CD14-positive monocyte (primary cell): ENCODE measurements around the gene ELF5. TPM values are rescaled to one million over a fixed set of nuclear protein-coding genes. Genes with fewer than 3 reads are reported as not detected.

ENCODE experiments used
- DNase-seq, 3 donors: peaks; one replicate each; pipeline ENCODE4 v3.0.0-alpha.2; 2011 to 2022
- H2AFZ ChIP-seq: 2 replicates; pipeline ENCODE4 v1.6.0; 2012; ENCODE audit warnings: mild to moderate bottlenecking, low read depth, low read length, inconsistent platforms; ENCODE audit not compliant: insufficient read depth, poor library complexity, severe bottlenecking
- H3K27ac ChIP-seq, 2 donors: 1 replicate in 1 of 2; 2 replicates in 1 of 2; pipeline ENCODE4 v1.5.1; 2012 to 2013; ENCODE audit warnings: low read length in 2 of 2, control low read depth in 1 of 2, inconsistent platforms in 1 of 2, low read depth in 1 of 2, mild to moderate bottlenecking in 1 of 2
- H3K27me3 ChIP-seq, 2 donors: one replicate each; pipeline versions ENCODE4 v1.6.0 to v1.6.1; 2011 to 2013; ENCODE audit warnings: low read length in 2 of 2; ENCODE audit not compliant: control insufficient read depth in 2 of 2, insufficient read depth in 2 of 2
- H3K36me3 ChIP-seq, 2 donors: replicated peaks in 1 of 2; 1 replicate in 1 of 2; 2 replicates in 1 of 2; pipeline versions ENCODE4 v1.5.1 to v1.6.1; 2012 to 2013; ENCODE audit warnings: low read length in 2 of 2, control low read depth in 1 of 2, inconsistent platforms in 1 of 2, mild to moderate bottlenecking in 1 of 2; ENCODE audit not compliant: insufficient read depth in 2 of 2, control insufficient read depth in 1 of 2
- H3K4me1 ChIP-seq, 2 donors: 1 replicate in 1 of 2; 2 replicates in 1 of 2; pipeline versions ENCODE4 v1.5.1 to v1.6.1; 2012 to 2013; ENCODE audit warnings: low read length in 2 of 2, control low read depth in 1 of 2, inconsistent platforms in 1 of 2, mild to moderate bottlenecking in 1 of 2, moderate library complexity in 1 of 2; ENCODE audit not compliant: insufficient read depth in 2 of 2, control insufficient read depth in 1 of 2
- H3K4me2 ChIP-seq: replicated peaks from 2 replicates; pipeline ENCODE3; 2012; ENCODE audit warnings: low read length, moderate library complexity, mild to moderate bottlenecking; ENCODE audit not compliant: poor library complexity, severe bottlenecking; ENCODE audit errors: extremely low read depth
- H3K4me3 ChIP-seq, 3 experiments: fragments of 200-600 bp in 1 of 3; sonication (generic) in 1 of 3; replicated peaks in 1 of 3; 1 replicate in 2 of 3; 2 replicates in 1 of 3; pipeline ENCODE4 v1.5.1; 2011 to 2013; ENCODE audit warnings: low read length in 3 of 3, mild to moderate bottlenecking in 3 of 3, control low read depth in 2 of 3, low read depth in 2 of 3, inconsistent platforms in 1 of 3, moderate library complexity in 1 of 3
- H3K79me2 ChIP-seq: 2 replicates; pipeline ENCODE4 v1.6.0; 2012; ENCODE audit warnings: mild to moderate bottlenecking, control low read depth, inconsistent platforms, low read length, moderate library complexity; ENCODE audit not compliant: insufficient read depth
- H3K9ac ChIP-seq: 2 replicates; pipeline ENCODE4 v1.6.0; 2017; ENCODE audit warnings: low read length, mild to moderate bottlenecking; ENCODE audit not compliant: insufficient read depth, poor library complexity, severe bottlenecking
- H3K9me3 ChIP-seq, 2 donors: replicated peaks in 1 of 2; 1 replicate in 1 of 2; 2 replicates in 1 of 2; pipeline versions ENCODE4 v1.5.1 to v1.6.1; 2012 to 2013; ENCODE audit warnings: low read length in 2 of 2, control low read depth in 1 of 2; ENCODE audit not compliant: control insufficient read depth in 1 of 2, insufficient read depth in 1 of 2
- H4K20me1 ChIP-seq: 2 replicates; pipeline ENCODE4 v1.6.0; 2012; ENCODE audit warnings: mild to moderate bottlenecking, low read length, control low read depth, moderate library complexity; ENCODE audit not compliant: insufficient read depth
- H3K27ac Mint-ChIP-seq, 7 donors: one replicate each; pipeline ENCODE4 v1.8.0; 2020; ENCODE audit warnings: mild to moderate bottlenecking in 7 of 7, mixed read lengths in 7 of 7, moderate library complexity in 6 of 7, inconsistent platforms in 2 of 7
- H3K27me3 Mint-ChIP-seq, 3 donors: one replicate each; pipeline ENCODE4 v1.8.0; 2021 to 2022; ENCODE audit warnings: low read depth in 3 of 3, mild to moderate bottlenecking in 3 of 3, mixed read lengths in 3 of 3, moderate library complexity in 3 of 3, inconsistent platforms in 1 of 3
- H3K36me3 Mint-ChIP-seq, 2 donors: one replicate each; pipeline ENCODE4 v1.8.0; 2020; ENCODE audit warnings: mixed read lengths in 2 of 2, inconsistent platforms in 1 of 2, mild to moderate bottlenecking in 1 of 2
- H3K4me1 Mint-ChIP-seq: one replicate; pipeline ENCODE4 v1.8.0; 2020; ENCODE audit warnings: mild to moderate bottlenecking, mixed read lengths
- H3K4me3 Mint-ChIP-seq, 2 donors: one replicate each; pipeline ENCODE4 v1.8.0; 2020; ENCODE audit warnings: mild to moderate bottlenecking in 2 of 2, mixed read lengths in 2 of 2, moderate library complexity in 1 of 2
- H3K9me3 Mint-ChIP-seq, 7 donors: one replicate each; pipeline ENCODE4 v1.8.0; 2020 to 2022; ENCODE audit warnings: mixed read lengths in 7 of 7, mild to moderate bottlenecking in 6 of 7, moderate library complexity in 6 of 7, inconsistent platforms in 2 of 7
- WGBS: methylation state at CpG from one replicate; pipeline ENCODE4 v1.1.5; 2013; ENCODE audit warnings: missing lambda C conversion rate; ENCODE audit not compliant: insufficient coverage; 5-methylcytosine and 5-hydroxymethylcytosine counted together
- intact Hi-C, 2 donors: fragments of 100-400 bp; cut with micrococcal nuclease; formaldehyde crosslinking; loops; one replicate each; pipeline versions ENCODE4 v1.15.0 to v1.15.1; 2023
- polyA plus RNA-seq, 3 donors: library from polyadenylated mRNA; depleted of rRNA in 1 of 3; unstranded in 2 of 3; stranded (reverse) in 1 of 3; fragments of 300-500 nt in 2 of 3; fragments of >200 nt in 1 of 3; fragmentation: Illumina TruSeq in 2 of 3; gene quantifications; 1 replicate in 2 of 3; 2 replicates in 1 of 3; pipeline ENCODE4 v1.2.3, GENCODE V29; 2012 to 2021
- TF ChIP-seq, protein P1 (sequence below): fragments of 200-600 bp; IDR thresholded peaks from one replicate; pipeline ENCODE4 v1.8.0; 2022; ENCODE audit warnings: antibody characterized with exemption, mild to moderate bottlenecking

The ELF5 gene
- polyA plus RNA-seq, 3 donors = 0.27 TPM; not detected in 2

GRCh38 chr11:34531663-34532062, 18.1 kb upstream of the ELF5 start:
- DNase-seq = no peak
- H3K27ac Mint-ChIP-seq = no peak overlapping the region
- WGBS = no CpG with 5 or more reads among the region's 1 CpG
- no peak overlapping the region for H3K4me3 Mint-ChIP-seq
- H3K4me1 Mint-ChIP-seq = no peaks in the 10 kb centered on the region
- peaks cover 2 to 8% (median 7%) of the 10 kb centered on the region in 7 donors for H3K9me3 Mint-ChIP-seq
- Histone ChIP-seq H3K4me1 (no peaks in the 10 kb centered on the region), H4K20me1 (no peaks in the 10 kb centered on the region), H3K4me2 (no peak overlapping the region), H3K4me3 (no peak overlapping the region), H3K27me3 (peaks cover 0 to 3% of the 10 kb centered on the region in 2 donors), H3K9me3 (peaks cover 5 to 9% of the 10 kb centered on the region in 2 donors), H3K9ac (no peak overlapping the region), H3K36me3 (no peaks in the 10 kb centered on the region), H3K79me2 (no peaks in the 10 kb centered on the region), H2AFZ (no peak overlapping the region), H3K27ac (no peak overlapping the region)
- intact Hi-C loops = no loop called here
- TF ChIP-seq, protein P1, sequence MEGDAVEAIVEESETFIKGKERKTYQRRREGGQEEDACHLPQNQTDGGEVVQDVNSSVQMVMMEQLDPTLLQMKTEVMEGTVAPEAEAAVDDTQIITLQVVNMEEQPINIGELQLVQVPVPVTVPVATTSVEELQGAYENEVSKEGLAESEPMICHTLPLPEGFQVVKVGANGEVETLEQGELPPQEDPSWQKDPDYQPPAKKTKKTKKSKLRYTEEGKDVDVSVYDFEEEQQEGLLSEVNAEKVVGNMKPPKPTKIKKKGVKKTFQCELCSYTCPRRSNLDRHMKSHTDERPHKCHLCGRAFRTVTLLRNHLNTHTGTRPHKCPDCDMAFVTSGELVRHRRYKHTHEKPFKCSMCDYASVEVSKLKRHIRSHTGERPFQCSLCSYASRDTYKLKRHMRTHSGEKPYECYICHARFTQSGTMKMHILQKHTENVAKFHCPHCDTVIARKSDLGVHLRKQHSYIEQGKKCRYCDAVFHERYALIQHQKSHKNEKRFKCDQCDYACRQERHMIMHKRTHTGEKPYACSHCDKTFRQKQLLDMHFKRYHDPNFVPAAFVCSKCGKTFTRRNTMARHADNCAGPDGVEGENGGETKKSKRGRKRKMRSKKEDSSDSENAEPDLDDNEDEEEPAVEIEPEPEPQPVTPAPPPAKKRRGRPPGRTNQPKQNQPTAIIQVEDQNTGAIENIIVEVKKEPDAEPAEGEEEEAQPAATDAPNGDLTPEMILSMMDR = no peak
- no peaks in the 10 kb centered on the region for H3K36me3 Mint-ChIP-seq
- peaks cover 2 to 9% (median 4%) of the 10 kb centered on the region in 3 donors for H3K27me3 Mint-ChIP-seq

DNA sequence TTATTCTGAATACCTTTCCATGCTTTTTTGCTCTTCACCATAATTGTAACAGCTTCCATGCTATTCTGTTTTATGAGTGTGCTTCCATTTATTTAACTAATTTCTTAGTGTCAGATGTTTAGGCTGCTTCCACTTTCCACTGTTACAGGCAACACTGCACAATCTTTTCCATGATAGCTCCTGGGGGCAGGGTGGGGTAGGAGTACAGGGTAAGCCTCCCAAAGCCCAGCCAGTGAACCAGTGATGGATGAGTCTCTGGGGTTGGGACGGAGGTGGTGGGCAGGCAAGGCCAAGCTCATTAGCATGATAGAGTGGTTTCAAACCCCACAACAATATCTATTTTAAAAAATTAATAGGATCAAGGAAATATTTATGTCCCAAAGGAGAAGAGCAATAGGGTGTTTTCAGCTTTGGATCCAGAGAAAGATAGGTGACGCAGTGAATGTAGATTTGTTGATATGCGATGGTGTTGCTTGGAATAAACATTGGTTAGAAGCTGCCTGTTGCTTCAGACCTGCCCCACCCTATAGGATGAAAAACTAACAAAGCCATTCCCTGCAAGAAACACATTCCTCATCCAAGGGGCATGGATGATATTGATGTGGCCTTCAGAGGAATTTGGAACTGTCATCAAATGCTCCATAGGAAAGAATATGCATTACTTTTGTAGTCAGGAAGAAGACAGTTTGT, 17.1 kb upstream of the ELF5 start:
- TF ChIP-seq, protein P1 = no peak
- Mint-ChIP-seq H3K27me3 (peaks cover 2 to 4% (median 2%) of the 10 kb centered on the region in 3 donors), H3K4me1 (no peaks in the 10 kb centered on the region), H3K27ac (no peak overlapping the region), H3K9me3 (peaks cover 2 to 8% (median 7%) of the 10 kb centered on the region in 7 donors), H3K4me3 (no peak overlapping the region), H3K36me3 (no peaks in the 10 kb centered on the region)
- WGBS = no CpG with 5 or more reads among the region's 3 CpGs
- H3K9ac ChIP-seq = no peak overlapping the region
- intact Hi-C loops = no loop called here
- H3K27ac ChIP-seq = no peak overlapping the region
- DNase-seq = no peak
- no peaks in the 10 kb centered on the region for H3K79me2 ChIP-seq
- H3K4me1 ChIP-seq = no peaks in the 10 kb centered on the region
- H3K4me3 ChIP-seq = no peak overlapping the region
- peaks cover 5 to 9% of the 10 kb centered on the region in 2 donors for H3K9me3 ChIP-seq
- no peak overlapping the region for H2AFZ ChIP-seq
- no peaks in the 10 kb centered on the region for H4K20me1 ChIP-seq
- H3K27me3 ChIP-seq = peaks cover 0 to 3% of the 10 kb centered on the region in 2 donors
- no peaks in the 10 kb centered on the region for H3K36me3 ChIP-seq
- H3K4me2 ChIP-seq = no peak overlapping the region
